Liver (tissue), 9 donors: ENCODE data around the gene HOXD4. TPM values are rescaled to one million over a fixed set of nuclear protein-coding genes. Genes with fewer than 3 reads are reported as not detected.

ENCODE experiments used
- DNase-seq: peaks from one replicate; pipeline ENCODE4 v3.0.0-alpha.2; 2017; ENCODE audit warnings: low spot score
- H3K27ac ChIP-seq, 2 donors: one replicate each; pipeline ENCODE4 v1.7.0; 2013; ENCODE audit warnings: inconsistent platforms in 2 of 2, low read length in 2 of 2, control low read depth in 1 of 2, low read depth in 1 of 2, mild to moderate bottlenecking in 1 of 2
- H3K27me3 ChIP-seq, 4 donors: one replicate each; pipeline versions ENCODE4 v1.6.1 to v1.7.0; 2013; ENCODE audit warnings: low read length in 3 of 4, inconsistent platforms in 1 of 4, mild to moderate bottlenecking in 1 of 4, moderate library complexity in 1 of 4; ENCODE audit not compliant: control insufficient read depth in 4 of 4, insufficient read depth in 4 of 4
- H3K36me3 ChIP-seq, 4 donors: one replicate each; pipeline versions ENCODE4 v1.6.1 to v1.7.0; 2013; ENCODE audit warnings: low read length in 3 of 4, mild to moderate bottlenecking in 3 of 4, low read depth in 1 of 4, moderate library complexity in 1 of 4; ENCODE audit not compliant: control insufficient read depth in 4 of 4, insufficient read depth in 3 of 4
- H3K4me1 ChIP-seq, 4 donors: one replicate each; pipeline versions ENCODE4 v1.6.1 to v1.7.0; 2013; ENCODE audit warnings: low read length in 3 of 4, mild to moderate bottlenecking in 3 of 4, moderate library complexity in 1 of 4; ENCODE audit not compliant: control insufficient read depth in 4 of 4, insufficient read depth in 4 of 4
- H3K4me3 ChIP-seq, 3 donors: one replicate each; pipeline versions ENCODE4 v1.6.1 to v1.7.0; 2013; ENCODE audit warnings: low read length in 3 of 3, control low read depth in 1 of 3, low read depth in 1 of 3, mild to moderate bottlenecking in 1 of 3
- H3K9ac ChIP-seq, 2 donors: one replicate each; pipeline ENCODE4 v1.7.0; 2013; ENCODE audit warnings: low read length in 2 of 2, mild to moderate bottlenecking in 2 of 2, moderate library complexity in 2 of 2, control low read depth in 1 of 2, low read depth in 1 of 2
- H3K9me3 ChIP-seq, 4 donors: one replicate each; pipeline versions ENCODE4 v1.6.1 to v1.7.0; 2013; ENCODE audit warnings: low read length in 3 of 4; ENCODE audit not compliant: control insufficient read depth in 4 of 4
- EGR1 ChIP-seq, 2 donors: IDR thresholded peaks; 2 replicates each; pipeline ENCODE4 v1.6.1; 2016 to 2018; ENCODE audit warnings: antibody characterized with exemption in 2 of 2, low read depth in 2 of 2
- FOXA1 ChIP-seq: IDR thresholded peaks from 2 replicates; pipeline ENCODE4 v1.6.1; 2016; ENCODE audit warnings: antibody characterized with exemption
- FOXA2 ChIP-seq: IDR thresholded peaks from 2 replicates; pipeline ENCODE4 v1.6.1; 2016; ENCODE audit warnings: antibody characterized with exemption
- GABPA ChIP-seq, 2 donors: IDR thresholded peaks in 1 of 2; conservative IDR thresholded peaks in 1 of 2; 2 replicates each; pipeline ENCODE4 v1.6.1; 2016; ENCODE audit warnings: antibody characterized with exemption in 2 of 2, mild to moderate bottlenecking in 1 of 2, moderate library complexity in 1 of 2
- HNF4A ChIP-seq, 2 donors: conservative IDR thresholded peaks; 2 replicates each; pipeline ENCODE4 v1.6.1; 2016; ENCODE audit warnings: antibody characterized with exemption in 2 of 2, mild to moderate bottlenecking in 2 of 2
- HNF4G ChIP-seq: IDR thresholded peaks from 2 replicates; pipeline ENCODE4 v1.6.1; 2016; ENCODE audit warnings: antibody characterized with exemption
- JUND ChIP-seq, 2 donors: IDR thresholded peaks; 2 replicates each; pipeline ENCODE4 v1.6.1; 2016; ENCODE audit warnings: antibody characterized with exemption in 2 of 2
- MAX ChIP-seq: IDR thresholded peaks from 2 replicates; pipeline ENCODE4 v1.6.1; 2016; ENCODE audit warnings: antibody characterized with exemption
- NR2F2 ChIP-seq: IDR thresholded peaks from 2 replicates; pipeline ENCODE4 v1.6.1; 2016; ENCODE audit warnings: antibody characterized with exemption
- RAD21 ChIP-seq, 2 donors: IDR thresholded peaks; 2 replicates each; pipeline ENCODE4 v1.6.1; 2016; ENCODE audit warnings: antibody characterized with exemption in 2 of 2, mild to moderate bottlenecking in 2 of 2
- RXRA ChIP-seq, 2 donors: IDR thresholded peaks; 2 replicates each; pipeline ENCODE4 v1.6.1; 2017 to 2018; ENCODE audit warnings: antibody characterized with exemption in 2 of 2, mild to moderate bottlenecking in 1 of 2
- SP1 ChIP-seq: IDR thresholded peaks from 2 replicates; pipeline ENCODE4 v1.6.1; 2018; ENCODE audit warnings: antibody characterized with exemption, mild to moderate bottlenecking
- TAF1 ChIP-seq: conservative IDR thresholded peaks from 2 replicates; pipeline ENCODE4 v1.6.1; 2016; ENCODE audit warnings: antibody characterized with exemption, mild to moderate bottlenecking
- YY1 ChIP-seq: IDR thresholded peaks from 2 replicates; pipeline ENCODE4 v1.6.1; 2016; ENCODE audit warnings: antibody characterized with exemption, mild to moderate bottlenecking
- WGBS: extraction: QIAGEN DNeasy Blood & Tissue Kit; methylation state at CpG from one replicate; pipeline ENCODE4 v1.1.7; 2013; 5-methylcytosine and 5-hydroxymethylcytosine counted together
- polyA plus RNA-seq, 2 donors: library from polyadenylated mRNA; stranded (reverse) in 1 of 2; unstranded in 1 of 2; fragments of 200-250 nt in 1 of 2; fragments of >200 nt in 1 of 2; fragmentation: Nextera tagmentation in 1 of 2; extraction: Ambion mirVana in 1 of 2; gene quantifications; one replicate each; pipeline versions ENCODE4 v1.2.1 to v1.2.3, GENCODE V29; 2013 to 2015
- total RNA-seq, 2 donors: library from RNA; depleted of rRNA; stranded (reverse); fragments of >200 nt; gene quantifications; one replicate each; pipeline ENCODE4 v1.2.3, GENCODE V29; 2014
- TF ChIP-seq, protein P1 (sequence below): fragments of 150-350 bp; IDR thresholded peaks from 2 replicates; pipeline ENCODE4 v1.5.1; 2017; ENCODE audit warnings: improper control_type of control experiment, low read depth, low read length; ENCODE audit not compliant: missing input control
- TF ChIP-seq, protein P2 (sequence below): IDR thresholded peaks from 2 replicates; pipeline ENCODE4 v1.6.1; 2016; ENCODE audit warnings: antibody characterized with exemption
- TF ChIP-seq, protein P3 (sequence below): IDR thresholded peaks from 2 replicates; pipeline ENCODE4 v1.6.1; 2016; ENCODE audit warnings: antibody characterized with exemption
- donor health status: healthy.
- donor health status: healthy.
- donor health status: healthy.
- donor health status: healthy.
- donor health status: healthy.

HOXD4 gene
- total and polyA plus RNA-seq, 4 donors, result not detected

DNA sequence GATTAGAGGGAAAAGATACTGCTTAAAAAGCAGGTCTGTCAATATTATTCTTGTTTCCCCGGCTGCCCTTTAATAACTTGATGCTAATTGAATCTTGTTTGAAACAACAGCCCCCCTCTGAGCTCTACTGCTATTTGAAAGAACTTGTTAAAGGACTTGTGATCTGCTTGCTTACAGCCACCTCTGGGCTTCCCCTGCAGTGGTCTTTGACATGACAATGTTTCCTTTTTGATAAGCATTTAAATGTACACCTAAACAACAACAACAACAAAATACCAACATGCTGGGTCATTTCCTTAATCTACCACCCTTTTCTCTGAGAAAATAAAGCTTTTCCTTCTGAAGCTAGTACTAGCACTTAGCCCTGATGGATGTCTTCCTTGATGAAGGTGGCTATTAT, 41.0 kb downstream of the HOXD4 start:
- H3K4me3 ChIP-seq, result no peak overlapping the region
- no peaks in the 10 kb centered on the region for H3K36me3 ChIP-seq
- 5% methylated on average over 1 of the region's 1 CpG for WGBS
- H3K9me3 ChIP-seq, result no peaks in the 10 kb centered on the region
- TF ChIP-seq RXRA (IDR thresholded peaks at IDR 0.05) (no peak), HNF4G (no peak), TAF1 (no peak), GABPA (IDR thresholded peaks at IDR 0.05 in 1 of 2, conservative IDR thresholded peaks at IDR 0.05 in 1 of 2) (no peak), HNF4A (conservative IDR thresholded peaks at IDR 0.05) (no peak), EGR1 (IDR thresholded peaks at IDR 0.05; ENCODE audit: low read depth in 2 of 2) (no peak), FOXA1 (no peak), NR2F2 (no peak), MAX (no peak), SP1 (no peak), JUND (IDR thresholded peaks at IDR 0.05) (no peak), RAD21 (IDR thresholded peaks at IDR 0.05) (no peak), FOXA2 (no peak), YY1 (no peak)
- TF ChIP-seq, protein P1, sequence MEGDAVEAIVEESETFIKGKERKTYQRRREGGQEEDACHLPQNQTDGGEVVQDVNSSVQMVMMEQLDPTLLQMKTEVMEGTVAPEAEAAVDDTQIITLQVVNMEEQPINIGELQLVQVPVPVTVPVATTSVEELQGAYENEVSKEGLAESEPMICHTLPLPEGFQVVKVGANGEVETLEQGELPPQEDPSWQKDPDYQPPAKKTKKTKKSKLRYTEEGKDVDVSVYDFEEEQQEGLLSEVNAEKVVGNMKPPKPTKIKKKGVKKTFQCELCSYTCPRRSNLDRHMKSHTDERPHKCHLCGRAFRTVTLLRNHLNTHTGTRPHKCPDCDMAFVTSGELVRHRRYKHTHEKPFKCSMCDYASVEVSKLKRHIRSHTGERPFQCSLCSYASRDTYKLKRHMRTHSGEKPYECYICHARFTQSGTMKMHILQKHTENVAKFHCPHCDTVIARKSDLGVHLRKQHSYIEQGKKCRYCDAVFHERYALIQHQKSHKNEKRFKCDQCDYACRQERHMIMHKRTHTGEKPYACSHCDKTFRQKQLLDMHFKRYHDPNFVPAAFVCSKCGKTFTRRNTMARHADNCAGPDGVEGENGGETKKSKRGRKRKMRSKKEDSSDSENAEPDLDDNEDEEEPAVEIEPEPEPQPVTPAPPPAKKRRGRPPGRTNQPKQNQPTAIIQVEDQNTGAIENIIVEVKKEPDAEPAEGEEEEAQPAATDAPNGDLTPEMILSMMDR, result no peak
- TF ChIP-seq, protein P2, sequence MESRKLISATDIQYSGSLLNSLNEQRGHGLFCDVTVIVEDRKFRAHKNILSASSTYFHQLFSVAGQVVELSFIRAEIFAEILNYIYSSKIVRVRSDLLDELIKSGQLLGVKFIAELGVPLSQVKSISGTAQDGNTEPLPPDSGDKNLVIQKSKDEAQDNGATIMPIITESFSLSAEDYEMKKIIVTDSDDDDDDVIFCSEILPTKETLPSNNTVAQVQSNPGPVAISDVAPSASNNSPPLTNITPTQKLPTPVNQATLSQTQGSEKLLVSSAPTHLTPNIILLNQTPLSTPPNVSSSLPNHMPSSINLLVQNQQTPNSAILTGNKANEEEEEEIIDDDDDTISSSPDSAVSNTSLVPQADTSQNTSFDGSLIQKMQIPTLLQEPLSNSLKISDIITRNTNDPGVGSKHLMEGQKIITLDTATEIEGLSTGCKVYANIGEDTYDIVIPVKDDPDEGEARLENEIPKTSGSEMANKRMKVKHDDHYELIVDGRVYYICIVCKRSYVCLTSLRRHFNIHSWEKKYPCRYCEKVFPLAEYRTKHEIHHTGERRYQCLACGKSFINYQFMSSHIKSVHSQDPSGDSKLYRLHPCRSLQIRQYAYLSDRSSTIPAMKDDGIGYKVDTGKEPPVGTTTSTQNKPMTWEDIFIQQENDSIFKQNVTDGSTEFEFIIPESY, result no peak
- peaks cover 0 to 41% (median 14%) of the 10 kb centered on the region in 4 donors for H3K27me3 ChIP-seq
- no peak overlapping the region for H3K27ac ChIP-seq
- no peak overlapping the region for H3K9ac ChIP-seq
- H3K4me1 ChIP-seq, result peaks cover 19 to 26% (median 25%) of the 10 kb centered on the region in 4 donors
- DNase-seq, result no peak

DNA sequence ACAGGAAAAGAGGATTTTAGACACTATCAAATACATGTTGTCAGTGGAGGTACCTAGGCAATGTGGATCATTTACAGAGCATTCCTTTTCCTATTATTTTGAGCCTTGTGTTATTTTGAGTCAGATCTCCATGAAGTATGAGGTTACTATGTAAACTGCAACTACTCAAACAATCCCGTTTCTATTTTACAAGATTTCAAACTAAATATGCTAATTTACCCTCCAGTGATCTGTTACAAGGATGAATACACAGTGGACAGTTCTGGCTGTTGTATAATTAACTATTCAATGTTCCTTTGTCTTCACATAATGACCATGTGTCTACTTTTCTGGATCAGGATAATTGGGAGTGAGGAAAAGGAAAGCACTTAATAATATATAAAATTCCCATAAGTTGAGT, 41.7 kb downstream of the HOXD4 start:
- H3K27ac ChIP-seq, result no peak overlapping the region
- WGBS, result 9% methylated on average over 1 of the region's 1 CpG
- no peaks in the 10 kb centered on the region for H3K9me3 ChIP-seq
- H3K36me3 ChIP-seq, result no peaks in the 10 kb centered on the region
- H3K4me3 ChIP-seq, result no peak overlapping the region
- no peak for DNase-seq
- H3K4me1 ChIP-seq, result peaks cover 16 to 19% (median 19%) of the 10 kb centered on the region in 4 donors
- peaks cover 5 to 44% (median 13%) of the 10 kb centered on the region in 4 donors for H3K27me3 ChIP-seq
- TF ChIP-seq JUND (IDR thresholded peaks at IDR 0.05) (no peak), FOXA2 (no peak), RXRA (IDR thresholded peaks at IDR 0.05) (no peak)
- no peak overlapping the region for H3K9ac ChIP-seq

DNA sequence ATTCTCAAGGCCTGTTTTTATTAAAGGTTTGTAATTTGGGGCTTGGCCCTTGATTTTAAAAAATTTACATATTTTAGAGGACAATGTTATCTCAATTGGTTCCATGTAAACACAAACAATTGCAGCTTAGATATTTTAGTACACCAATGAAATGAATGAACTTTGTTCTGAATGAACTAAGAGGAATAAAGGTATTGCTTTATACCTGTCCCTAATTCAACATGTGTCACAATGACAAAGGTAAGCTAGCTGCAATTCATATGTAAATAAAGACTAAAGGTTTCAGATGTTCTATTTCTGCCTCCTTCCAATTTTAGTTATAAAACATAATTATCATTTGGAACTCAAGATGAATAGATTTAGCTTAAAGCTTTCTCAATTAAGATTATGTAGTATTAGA, 48.6 kb downstream of the HOXD4 start:
- Histone ChIP-seq H3K9me3 (peaks cover 0 to 2% (median 0%) of the 10 kb centered on the region in 4 donors), H3K36me3 (no peaks in the 10 kb centered on the region), H3K4me3 (no peak overlapping the region), H3K4me1 (no peaks in the 10 kb centered on the region), H3K27ac (no peak overlapping the region), H3K9ac (no peak overlapping the region), H3K27me3 (peaks cover 0 to 10% (median 6%) of the 10 kb centered on the region in 4 donors)
- TF ChIP-seq, protein P3, sequence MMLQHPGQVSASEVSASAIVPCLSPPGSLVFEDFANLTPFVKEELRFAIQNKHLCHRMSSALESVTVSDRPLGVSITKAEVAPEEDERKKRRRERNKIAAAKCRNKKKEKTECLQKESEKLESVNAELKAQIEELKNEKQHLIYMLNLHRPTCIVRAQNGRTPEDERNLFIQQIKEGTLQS, result no peak
- TF ChIP-seq MAX (no peak), EGR1 (IDR thresholded peaks at IDR 0.05; ENCODE audit: low read depth in 2 of 2) (no peak), HNF4A (conservative IDR thresholded peaks at IDR 0.05) (no peak), YY1 (no peak)
- DNase-seq, result no peak
